Gastrocnemius medialis (tissue), 4 donors: ENCODE results near the gene DYNLL1.

Experiments used
- CTCF ChIP-seq, 5 experiments: fragments of 450-650 bp in 3 of 5; fragments of 200-600 bp in 2 of 5; sonication (generic) in 2 of 5; IDR thresholded peaks in 4 of 5; conservative IDR thresholded peaks in 1 of 5; 1 replicate in 4 of 5; 2 replicates in 1 of 5; pipeline ENCODE4 v1.5.1; 2016 to 2019; ENCODE audit warnings: antibody characterized with exemption in 5 of 5, mild to moderate bottlenecking in 3 of 5, moderate library complexity in 3 of 5
- POLR2A ChIP-seq, 2 donors: fragments of 450-650 bp; IDR thresholded peaks; one replicate each; pipeline ENCODE4 v1.6.1; 2017; ENCODE audit warnings: antibody characterized with exemption in 2 of 2, mild to moderate bottlenecking in 2 of 2, moderate library complexity in 2 of 2

- TF ChIP-seq POLR2A (IDR thresholded peaks at IDR 0.05) (no peak), CTCF (IDR thresholded peaks at IDR 0.05 in 4 of 5, conservative IDR thresholded peaks at IDR 0.05 in 1 of 5) (no peak)
Observed at GRCh38 chr12:120544691-120545090, 48.8 kb downstream of the DYNLL1 start.
